HG02852 (cell line): ENCODE results near the gene INF2.
A peak's percentile ranks its signal among the peaks of the same experiment; 100 is the strongest.

ENCODE experiments used
- ATAC-seq: cut with Tn5 transposase; IDR thresholded peaks from one replicate; pipeline ENCODE4 v1.9.1; 2021; ENCODE audit warnings: mild to moderate bottlenecking, moderate library complexity; ENCODE audit not compliant: unreplicated experiment

The INF2 gene

DNA sequence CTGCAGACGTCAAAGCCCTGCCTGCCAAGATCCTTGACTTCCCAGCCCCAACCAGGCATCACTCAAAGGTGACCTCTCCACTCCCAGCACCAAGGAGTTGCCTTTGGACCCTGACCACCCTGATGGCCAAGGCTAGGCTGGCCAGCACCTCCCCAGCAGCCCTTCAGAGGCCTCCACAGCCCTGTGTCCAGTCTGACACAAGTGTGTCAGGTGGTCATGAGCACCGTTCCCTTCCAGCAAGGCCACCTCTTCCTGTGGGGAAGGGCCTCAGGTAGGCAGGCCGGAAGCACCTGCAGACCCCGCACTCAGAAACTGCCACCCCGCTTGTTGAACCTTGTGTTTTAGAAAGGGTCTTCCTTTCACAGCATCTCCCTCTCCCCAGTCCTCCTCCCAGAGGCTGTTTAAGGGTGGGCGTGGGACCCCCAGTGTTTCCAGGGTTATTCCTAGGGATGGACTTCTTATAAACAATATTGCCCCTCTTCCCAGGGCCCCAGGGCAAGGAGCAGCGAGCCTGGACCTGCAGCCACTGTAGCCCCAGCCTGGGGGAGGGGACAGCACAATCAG lies 13.2 kb upstream of the INF2 start:
- ATAC-seq: no peak

DNA sequence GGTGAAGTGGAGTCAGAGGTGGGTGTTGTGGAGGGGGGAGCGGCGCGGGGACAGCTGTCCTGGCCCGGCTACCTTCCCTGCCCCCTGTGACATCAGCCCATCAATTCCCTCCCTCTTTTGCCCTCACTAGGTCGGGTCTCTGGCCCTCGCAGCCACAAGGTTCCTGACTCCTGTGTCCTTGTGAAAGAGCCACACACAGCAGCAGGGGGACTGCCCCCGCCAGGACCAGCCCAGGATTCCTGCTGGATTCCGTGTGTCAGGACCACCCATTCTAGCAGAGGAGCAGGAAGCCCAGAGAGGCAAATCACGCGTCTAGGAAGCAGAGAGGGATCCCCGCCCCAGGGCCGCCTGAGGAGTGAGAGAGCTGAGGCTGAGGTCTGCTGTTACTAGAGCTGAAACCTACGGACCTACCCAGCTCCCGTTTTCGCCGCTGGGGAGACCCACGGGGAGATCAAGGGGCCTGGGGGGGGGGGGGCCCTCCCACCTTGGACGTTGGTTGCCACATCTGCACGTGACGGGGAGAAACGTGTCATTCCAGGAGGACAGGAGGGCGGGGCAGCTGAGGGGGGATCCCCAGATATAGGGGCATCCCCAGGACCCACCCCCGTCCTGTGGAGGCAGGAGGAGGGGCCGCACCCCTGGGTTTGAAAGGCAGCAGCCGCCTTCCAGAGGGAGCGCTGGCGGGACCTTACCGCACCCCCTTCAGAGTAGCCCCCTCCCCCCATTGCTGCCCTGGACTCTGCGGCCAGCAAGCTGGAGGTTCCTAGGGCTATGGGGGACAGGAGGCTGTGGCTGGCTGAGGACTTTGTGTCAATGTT lies 12.5 kb upstream of the INF2 start:
- peak; percentile 31 for ATAC-seq

DNA sequence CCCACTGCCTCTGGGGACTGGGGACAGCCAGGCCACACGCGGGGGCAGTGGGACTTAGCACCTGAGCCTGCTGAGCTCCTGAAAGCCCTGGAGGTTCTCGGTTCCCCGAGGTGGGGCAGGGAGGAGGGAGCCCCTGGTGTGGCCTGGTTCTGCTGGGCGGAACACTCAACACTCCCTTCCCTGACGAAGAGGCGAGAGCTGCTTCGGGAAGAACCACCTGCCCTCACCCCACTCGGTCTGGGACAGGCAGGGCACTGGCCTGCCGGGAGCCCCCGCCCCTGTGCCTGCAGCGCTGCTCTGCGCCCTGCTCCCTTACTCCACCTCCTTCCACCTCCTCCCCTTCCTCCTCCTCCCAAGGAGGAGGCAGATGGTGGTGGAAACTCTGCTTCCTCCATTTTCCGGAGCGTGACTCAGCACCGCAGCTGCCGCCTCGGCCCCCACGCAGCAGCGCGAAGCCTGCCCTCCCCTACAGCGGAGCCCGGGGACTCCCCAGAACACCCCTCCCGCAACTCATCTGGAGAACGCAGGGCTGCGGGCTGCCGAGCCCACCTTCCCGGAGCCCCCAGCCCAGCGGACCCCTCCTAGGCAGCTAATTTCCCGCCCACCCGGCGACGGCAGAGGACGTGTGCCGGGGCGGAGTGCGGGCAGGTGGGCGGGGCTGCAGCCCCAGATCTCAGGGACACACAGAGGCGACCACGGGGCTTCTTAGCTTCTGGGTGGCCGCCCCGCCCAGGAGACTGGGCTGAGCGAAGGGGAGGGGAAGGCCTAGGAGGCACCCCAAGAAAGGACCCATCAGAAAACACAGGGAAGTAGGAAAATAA lies 11.7 kb upstream of the INF2 start:
- peak; percentile 46 for ATAC-seq

DNA sequence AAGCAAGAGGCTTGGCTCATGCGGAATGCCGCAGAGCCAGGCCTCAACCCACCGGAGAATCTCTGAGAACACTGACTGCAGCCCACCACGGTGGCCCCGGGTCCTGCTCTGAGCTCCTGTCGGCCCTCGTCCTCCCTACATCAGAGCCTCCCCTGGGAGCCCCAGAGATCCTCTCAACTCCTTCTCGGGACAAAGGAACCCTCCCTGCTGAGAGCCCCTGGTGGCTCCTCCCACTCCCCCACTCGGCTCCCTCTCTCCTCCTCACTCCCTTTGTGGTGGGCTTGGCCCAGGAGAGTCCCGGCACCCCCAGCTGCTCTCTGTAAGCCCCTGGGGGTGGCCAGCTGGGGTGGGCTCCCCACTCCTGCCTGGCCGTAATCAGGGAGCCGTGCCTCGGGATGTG lies 11.1 kb upstream of the INF2 start:
- ATAC-seq: no peak

DNA sequence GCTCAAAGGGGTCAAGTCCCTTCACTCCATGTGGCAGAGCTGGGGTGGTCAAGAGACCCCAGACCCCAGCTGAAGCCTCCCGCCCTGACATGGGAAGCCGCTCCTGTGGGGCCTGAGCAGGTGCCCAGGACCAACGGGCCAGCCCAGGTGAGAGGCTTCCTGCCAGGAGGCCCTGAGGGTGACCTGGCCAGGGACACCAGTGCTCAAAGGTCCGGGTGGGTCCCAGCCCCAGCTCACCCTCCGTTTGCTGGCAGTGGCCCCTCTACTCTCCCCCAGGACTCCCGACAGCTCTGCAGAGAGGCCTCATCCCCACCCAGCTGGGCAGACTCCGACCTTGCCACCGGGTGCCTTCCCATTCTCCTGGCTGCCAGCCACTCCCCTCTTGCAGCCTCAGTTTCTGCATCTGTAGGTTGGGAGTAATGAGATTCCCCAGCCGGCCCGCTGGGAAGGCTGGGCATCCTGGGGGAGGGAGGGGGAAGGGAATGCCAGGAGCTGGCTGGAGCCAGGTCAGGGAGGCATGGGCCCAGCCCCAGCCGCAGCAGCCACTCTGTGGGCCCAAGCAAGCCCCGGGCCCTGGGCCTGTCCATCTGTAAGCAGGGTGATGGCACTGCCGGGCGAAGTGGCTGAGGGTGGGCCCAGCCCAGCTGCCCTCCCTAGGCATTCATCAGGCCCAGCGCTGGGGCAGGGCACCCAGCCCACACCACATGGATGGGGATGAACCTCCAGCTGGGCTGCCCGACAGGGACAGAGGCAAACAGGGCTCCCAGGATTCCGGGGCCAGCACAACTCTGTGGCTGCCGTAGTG lies 10.3 kb upstream of the INF2 start:
- no peak for ATAC-seq

DNA sequence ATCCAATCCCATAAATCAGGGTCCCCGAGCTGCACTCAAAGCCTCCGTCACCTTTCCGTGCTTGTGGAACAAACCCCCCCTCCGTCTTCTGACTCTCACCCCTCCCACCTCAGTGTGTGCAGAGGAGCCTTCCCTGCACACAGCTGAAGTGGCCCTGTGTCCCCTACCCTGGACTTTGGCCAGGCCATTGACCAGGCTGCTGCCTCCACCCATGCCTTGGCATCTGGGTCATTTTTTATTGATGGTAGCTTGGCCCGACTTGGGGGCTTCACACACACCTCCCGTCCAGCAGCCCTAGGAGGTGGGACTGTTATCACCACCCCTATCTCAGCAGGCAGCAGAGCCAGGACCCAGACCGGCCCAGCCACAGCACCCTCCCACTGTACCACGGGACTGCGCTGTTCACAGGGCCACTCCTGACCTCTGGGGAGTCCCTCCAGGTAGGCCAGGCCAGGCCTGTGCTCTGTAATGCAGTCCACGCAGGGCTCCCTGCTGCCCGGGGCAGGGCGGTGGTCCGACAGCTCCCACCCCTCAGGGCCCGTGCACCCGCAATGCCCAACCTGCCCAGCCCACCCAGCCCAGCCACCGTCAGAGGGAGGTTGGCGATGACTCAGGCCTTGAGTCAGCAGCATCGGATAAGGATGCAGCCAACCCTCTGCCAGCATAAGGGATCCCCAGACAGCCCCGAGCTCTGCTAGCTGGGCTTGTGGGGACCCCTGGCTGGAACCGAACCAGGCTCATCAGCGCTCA lies 9.2 kb upstream of the INF2 start:
- no peak for ATAC-seq

DNA sequence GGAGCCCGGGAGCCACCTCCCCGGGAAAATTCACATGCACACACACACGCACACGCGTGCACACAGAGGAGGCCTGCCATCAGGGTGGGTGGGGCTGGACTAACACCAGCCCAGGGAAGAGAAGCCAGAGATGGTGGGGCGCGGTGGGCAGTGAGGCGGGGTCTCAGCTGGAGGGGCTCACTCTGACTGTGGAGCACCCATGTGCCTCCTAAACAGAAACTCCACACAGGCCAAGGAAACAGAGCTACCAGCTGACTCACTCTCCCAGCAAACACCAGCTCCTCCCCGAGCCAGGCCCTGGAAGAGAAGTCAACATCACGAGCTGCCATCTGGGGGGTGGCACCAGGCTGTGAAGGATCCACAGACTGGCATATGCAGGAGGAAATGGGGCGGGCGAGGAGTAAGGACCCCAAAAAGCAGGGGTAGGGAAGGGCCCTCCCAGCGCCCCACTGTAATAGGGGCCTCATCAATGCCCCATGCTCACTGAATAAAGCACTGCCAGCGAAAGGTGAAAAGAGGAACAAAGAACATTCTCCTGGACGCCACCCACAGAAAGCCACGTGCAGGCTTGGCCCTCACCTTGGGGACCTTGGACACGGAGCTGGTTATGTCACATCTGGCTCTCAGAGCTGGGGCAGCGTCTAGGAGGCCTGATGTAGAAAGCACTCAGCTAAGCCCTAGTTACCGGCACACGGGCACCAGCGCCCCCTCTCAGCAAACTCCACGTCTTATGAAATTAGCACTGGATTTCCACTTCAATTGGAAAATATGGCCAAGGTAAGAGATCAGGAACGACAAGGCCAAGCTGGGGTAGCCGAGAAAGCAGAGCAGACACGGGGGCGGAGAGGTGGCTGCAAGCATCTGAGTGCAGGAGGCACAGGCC lies 8.4 kb upstream of the INF2 start:
- no peak for ATAC-seq

DNA sequence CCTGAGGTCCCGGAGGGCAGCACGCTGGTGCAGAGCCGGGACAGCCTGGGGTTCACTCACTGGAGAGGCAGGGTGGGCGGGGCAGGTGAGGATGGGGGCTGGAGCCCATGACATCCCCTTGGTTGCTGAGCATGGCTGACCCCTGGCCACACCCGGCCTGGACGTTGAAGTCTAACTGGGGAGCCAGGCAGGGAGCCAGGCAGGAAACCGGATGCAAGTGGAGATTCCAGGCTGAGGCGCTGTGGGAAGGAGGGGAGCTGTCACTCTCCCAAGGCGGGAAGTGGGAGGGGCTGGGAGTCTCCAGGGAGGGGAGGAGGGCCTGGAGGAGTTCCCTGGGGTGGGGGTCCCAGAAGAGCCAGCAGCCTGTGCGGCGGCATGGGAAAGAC lies 7.7 kb upstream of the INF2 start:
- no peak for ATAC-seq

DNA sequence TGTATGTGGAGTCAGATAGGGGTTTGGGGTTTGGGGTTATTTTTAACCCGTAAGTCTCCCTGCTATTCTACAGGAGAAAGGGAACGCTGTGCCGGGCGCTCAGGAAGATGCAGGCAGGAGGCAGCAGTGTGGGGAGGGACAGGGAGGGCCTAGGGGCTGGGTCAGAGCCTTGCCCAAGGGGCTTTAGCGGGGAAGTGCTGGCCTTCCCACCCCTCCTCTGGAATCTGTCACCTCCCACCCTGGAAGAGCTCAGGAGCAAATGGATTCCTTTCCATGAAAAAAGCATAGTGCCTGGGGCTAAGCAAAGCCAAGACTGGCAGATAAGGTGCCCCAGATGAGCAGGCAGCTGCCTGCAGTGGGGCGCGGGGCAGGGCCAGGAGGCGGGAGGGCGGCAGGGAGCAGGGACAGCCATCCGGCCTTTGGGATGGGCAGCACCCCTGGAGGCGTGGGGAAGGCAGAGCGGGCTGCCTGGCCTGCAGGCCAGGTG lies 7.3 kb upstream of the INF2 start:
- ATAC-seq: no peak

DNA sequence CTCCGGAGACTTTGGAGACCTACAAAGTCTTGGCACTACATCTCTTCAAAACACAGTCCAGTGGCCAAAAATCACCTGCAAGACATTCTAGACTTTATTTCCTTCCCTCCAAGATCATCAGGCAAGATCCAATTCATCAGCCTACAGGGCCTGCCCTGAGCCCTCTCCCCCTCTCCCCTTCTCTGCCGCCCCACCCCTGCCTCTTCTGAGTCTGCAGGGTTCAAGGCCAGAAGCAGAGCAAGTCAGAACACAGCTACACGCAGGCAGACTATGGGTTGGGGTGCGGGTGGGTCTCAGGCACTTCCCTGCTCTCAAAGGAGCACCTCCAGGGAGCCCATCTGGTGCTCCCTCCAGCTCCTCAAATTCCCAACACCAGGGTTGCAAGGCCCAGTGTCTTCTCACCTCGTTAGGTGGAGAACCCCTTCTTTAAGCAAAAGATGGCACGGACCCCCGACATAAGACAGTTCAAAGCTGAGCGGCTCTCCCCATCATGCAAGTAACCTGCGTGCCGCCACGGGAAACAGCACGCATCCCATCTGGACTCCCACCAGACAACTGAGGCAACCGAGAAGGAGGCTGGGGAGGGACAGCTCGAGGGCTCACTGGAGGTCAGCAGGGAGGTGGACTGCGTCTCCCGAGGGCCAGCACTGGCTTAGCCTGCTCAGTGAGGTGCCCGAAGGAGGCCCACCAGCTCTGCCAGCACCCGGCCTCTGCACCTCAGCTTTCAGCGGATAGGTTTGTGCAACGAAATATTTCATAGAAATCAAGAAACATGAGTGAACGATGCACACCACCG lies 5.6 kb upstream of the INF2 start:
- no peak for ATAC-seq

DNA sequence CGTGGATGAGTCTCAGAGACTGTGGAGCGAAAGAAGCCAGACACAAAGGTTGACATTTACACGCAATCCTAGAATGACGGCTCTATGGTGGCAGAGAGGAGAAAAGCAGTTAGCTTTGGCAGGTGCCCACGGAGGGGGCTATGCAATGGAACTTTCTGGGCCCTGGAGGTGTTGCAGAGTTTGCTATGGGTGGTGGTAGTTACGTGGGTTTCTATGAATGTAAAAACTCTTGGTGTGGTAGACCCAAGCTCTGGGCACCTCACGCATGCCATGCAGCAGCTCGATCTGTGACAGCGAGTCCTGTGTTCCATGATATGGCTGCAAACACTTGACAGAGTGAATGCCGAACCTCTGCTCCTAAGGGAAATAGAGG lies 5.0 kb upstream of the INF2 start:
- no peak for ATAC-seq

DNA sequence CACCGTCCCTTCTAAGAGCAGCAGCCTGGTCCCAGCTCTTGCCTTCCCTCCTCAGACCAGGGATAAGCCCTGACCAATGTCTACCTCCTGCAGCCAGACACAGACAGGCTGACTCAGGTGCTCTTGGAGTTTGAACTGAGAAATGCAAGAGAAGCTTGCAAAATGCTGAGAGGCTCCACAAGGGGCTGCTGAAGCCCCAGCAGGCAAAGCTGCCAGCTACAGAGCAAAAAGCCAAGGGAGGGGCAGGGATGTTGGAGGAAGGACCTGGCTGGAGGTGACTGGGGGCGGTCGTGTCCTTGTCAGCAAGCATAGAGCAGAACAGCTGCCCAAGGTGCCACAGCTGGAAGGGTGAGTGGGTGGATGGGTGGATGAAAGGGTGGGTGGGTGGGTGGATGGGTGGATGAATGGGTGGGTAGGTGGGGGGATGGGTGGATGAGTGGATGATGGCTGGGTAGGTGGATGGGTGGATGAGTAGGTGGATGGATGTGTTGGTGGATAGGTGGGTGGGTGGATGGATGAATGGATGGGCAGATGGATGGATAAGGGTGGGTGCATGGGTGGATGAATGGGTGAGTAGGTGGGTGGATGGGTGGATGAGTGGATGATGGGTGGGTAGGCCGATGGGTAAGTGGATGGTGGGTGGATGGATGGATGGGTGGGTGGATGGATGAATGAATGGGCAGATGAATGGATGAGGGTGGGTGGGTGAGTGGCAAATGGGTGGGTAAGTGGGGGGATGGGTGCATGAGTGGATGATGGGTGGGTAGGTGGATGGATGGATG lies 4.0 kb upstream of the INF2 start:
- no peak for ATAC-seq

DNA sequence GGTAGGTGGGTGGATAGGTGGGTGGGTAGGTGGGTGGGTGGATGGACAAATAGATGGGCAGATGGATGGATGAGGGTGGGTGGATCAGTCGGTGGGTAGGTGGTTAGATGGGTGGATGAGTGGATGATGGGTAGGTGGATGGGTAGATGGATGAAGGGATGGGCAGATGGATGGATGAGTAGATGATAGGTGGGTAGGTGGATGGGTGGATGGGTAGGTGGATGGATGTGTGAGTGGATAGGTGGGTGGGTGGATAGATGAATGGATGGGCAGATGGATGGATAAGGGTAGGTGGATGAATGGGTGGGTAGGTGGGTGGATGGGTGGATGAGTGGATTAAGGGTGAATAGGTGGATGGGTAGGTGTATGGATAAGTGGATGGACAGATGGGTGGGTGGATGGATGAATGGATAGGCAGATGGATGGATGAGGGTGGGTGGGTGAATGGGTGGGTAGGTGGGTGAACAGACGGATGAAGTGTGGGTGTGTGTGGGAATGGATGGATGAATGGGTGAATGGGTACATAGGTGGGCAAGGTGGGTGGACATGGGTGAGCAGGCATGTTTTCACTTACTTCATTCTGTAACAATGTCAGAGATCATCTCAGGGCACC lies 3.3 kb upstream of the INF2 start:
- no peak for ATAC-seq

DNA sequence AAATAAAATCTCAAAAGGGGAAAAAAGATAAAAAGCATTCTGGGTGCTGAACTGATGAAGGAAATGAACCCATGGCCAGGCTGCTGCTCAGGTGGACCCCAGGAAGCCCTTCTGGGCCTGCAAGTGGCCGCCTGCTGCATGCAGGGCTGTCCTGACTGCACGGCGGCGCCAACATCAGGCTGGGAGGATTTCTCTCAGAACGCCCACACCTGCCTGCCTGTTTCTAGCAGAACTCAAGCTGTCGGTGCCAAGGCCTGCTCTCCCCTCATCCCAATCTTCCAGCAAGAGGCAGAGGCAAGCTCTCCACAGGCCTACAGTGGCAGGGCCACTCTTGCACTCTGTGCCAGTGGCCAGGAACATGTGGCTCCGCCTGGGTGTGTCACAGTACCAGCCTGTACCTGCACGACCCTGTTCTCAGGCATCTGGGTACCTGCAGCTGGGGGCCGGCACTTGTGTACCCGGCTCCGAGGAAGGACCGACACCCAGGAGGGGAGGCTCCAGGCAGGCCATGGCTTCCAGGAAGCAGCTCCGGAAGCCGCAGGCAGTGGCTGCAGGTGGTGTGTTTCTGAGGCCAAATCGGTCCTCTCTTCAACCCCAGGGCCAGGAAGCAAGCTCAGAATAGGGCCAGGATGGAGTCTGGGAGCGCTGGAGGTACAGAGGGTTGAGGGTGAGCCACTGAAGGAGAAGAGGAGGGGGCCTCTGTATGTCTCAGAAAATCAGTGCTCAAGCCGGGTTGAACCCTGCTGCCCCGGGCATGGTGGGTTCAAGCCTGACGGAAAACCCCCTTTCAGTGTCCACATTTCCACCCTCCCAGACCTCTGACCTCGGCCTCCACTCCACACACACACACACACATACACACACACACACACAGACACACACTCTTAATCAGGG lies 2.5 kb upstream of the INF2 start:
- no peak for ATAC-seq

DNA sequence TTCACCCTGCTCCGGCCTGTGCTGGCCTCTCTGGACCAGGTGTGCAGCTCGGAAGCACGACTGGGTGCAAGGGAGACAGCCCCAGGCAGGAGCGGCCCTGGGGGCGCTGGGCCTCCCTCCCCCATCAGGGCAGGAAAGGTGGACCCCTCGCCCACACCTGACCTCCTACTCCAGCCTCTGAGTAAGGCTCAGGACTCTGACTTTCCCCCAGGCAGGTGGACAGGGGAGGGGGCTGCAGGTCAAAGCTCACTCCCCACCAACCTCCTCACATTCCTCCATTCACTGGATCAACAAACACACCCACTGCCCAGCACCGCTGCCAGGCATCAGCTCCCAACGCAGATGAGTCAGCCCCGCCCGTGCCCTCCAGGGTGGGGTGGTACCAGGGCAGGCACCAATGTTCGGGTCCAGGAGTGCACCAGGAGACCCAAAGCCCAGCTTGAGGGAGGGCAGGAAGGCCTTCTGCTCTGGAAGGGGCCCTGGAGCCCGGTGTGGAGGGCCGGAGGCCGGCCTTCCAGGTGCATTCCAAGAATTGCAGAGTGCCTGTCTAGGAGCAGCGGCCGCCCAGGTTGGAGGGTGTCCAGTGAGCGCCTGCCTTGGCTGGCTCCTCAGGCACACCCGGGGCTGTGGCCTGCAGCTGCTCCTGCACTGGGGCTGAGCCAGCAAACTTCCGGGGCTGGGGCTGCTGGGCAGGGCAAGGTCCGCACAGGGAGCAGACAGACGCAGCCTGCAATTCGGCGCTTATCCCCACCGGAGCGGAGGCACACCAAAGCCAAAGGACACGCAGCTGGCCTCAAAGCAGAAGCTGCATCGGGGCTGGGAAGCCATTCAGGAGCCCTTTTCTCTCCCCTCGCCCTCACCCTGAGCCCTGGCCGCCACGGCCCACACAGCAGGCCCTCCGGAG lies 1.6 kb upstream of the INF2 start:
- no peak for ATAC-seq
